Left ventricle myocardium inferior (tissue), 1 donor: Measurements from ENCODE around the gene HOXD12. TPM values are rescaled to one million over a fixed set of nuclear protein-coding genes. Genes with fewer than 3 reads are reported as not detected.

Experiments used
- DNase-seq: peaks from one replicate; pipeline ENCODE4 v3.0.0-alpha.2; 2020
- H3K27ac ChIP-seq: fragments of 200-600 bp; replicated peaks from 2 replicates; pipeline ENCODE4 v1.8.0; 2021
- H3K27me3 ChIP-seq: fragments of 200-600 bp; 2 replicates; pipeline ENCODE4 v1.8.0; 2021; ENCODE audit warnings: low read depth
- H3K36me3 ChIP-seq: fragments of 200-600 bp; 2 replicates; pipeline ENCODE4 v1.8.0; 2021
- H3K4me1 ChIP-seq: fragments of 200-600 bp; 2 replicates; pipeline ENCODE4 v1.8.0; 2021
- H3K4me3 ChIP-seq: fragments of 200-600 bp; 2 replicates; pipeline ENCODE4 v1.8.0; 2021; ENCODE audit warnings: mild to moderate bottlenecking, moderate library complexity
- H3K9me3 ChIP-seq: fragments of 200-600 bp; replicated peaks from 2 replicates; pipeline ENCODE4 v1.8.0; 2021
- intact Hi-C: fragments of 100-400 bp; cut with micrococcal nuclease; formaldehyde crosslinking; loops from one replicate; pipeline ENCODE4 v1.11.0; 2022
- total RNA-seq: library from RNA; stranded (reverse); fragmentation: NEBNext Ultra II Directional; extraction: Animal tissue kit (Norgen Biotek cat#: 25700); gene quantifications from one replicate; pipeline ENCODE4 v1.2.1, GENCODE V29; 2021
- TF ChIP-seq, protein P1 (sequence below): fragments of 200-600 bp; IDR thresholded peaks from 2 replicates; pipeline ENCODE4 v1.8.0; 2021; ENCODE audit warnings: antibody characterized with exemption, mild to moderate bottlenecking, borderline replicate concordance
- donor health status: DM: no; HTN: yes; CAD: no; lungs with severe emphysema.

The HOXD12 gene
- total RNA-seq, 1 donor from 2014 or later = not detected

DNA sequence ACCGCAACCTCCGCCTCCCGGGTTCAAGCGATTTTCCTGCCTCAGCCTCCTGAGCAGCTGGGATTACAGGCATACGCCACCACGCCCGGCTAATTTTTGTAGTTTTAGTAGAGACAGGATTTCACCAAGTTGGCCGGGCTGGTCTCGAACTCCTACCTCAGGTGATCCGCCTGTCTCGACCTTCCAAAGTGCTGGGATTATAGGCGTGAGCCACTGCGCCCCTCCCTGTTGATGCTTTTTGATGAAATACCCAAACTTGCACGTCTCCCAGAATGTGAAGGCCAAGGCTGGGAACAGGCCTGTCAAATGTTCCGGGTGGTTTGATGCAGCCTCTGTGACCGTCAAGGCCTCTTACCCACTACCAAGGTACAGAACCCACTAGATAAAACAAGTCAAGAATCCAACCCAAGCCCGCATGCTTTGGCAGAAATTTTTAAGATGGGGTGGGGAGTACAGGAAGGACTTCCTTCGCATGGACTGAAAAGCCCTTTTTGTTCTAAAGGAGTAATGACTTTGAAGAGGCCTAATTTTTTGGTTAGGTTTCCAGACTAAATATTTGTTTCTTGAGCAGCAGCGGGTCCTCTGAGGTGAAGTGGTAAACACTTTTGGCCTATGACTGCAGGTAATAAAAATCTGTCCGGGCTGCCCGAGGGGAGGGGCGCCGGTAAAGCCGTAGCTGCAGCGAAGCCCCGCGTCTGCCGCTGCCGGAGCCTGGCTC lies 12.1 kb upstream of the HOXD12 start:
- H3K27ac ChIP-seq = no peak overlapping the region
- peak overlapping the region; percentile 55 for H3K4me3 ChIP-seq
- H3K4me1 ChIP-seq = peaks cover 41% of the 10 kb centered on the region
- TF ChIP-seq, protein P1, sequence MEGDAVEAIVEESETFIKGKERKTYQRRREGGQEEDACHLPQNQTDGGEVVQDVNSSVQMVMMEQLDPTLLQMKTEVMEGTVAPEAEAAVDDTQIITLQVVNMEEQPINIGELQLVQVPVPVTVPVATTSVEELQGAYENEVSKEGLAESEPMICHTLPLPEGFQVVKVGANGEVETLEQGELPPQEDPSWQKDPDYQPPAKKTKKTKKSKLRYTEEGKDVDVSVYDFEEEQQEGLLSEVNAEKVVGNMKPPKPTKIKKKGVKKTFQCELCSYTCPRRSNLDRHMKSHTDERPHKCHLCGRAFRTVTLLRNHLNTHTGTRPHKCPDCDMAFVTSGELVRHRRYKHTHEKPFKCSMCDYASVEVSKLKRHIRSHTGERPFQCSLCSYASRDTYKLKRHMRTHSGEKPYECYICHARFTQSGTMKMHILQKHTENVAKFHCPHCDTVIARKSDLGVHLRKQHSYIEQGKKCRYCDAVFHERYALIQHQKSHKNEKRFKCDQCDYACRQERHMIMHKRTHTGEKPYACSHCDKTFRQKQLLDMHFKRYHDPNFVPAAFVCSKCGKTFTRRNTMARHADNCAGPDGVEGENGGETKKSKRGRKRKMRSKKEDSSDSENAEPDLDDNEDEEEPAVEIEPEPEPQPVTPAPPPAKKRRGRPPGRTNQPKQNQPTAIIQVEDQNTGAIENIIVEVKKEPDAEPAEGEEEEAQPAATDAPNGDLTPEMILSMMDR = no peak
- DNase-seq = no peak
- H3K27me3 ChIP-seq = peaks cover 100% of the 10 kb centered on the region
- intact Hi-C loops = loop anchor here (5.0 kb wide), 1 partner anchor 400 kb away; no protein-coding TSS in a partner anchor
- no peaks in the 10 kb centered on the region for H3K36me3 ChIP-seq
- H3K9me3 ChIP-seq = no peaks in the 10 kb centered on the region

DNA sequence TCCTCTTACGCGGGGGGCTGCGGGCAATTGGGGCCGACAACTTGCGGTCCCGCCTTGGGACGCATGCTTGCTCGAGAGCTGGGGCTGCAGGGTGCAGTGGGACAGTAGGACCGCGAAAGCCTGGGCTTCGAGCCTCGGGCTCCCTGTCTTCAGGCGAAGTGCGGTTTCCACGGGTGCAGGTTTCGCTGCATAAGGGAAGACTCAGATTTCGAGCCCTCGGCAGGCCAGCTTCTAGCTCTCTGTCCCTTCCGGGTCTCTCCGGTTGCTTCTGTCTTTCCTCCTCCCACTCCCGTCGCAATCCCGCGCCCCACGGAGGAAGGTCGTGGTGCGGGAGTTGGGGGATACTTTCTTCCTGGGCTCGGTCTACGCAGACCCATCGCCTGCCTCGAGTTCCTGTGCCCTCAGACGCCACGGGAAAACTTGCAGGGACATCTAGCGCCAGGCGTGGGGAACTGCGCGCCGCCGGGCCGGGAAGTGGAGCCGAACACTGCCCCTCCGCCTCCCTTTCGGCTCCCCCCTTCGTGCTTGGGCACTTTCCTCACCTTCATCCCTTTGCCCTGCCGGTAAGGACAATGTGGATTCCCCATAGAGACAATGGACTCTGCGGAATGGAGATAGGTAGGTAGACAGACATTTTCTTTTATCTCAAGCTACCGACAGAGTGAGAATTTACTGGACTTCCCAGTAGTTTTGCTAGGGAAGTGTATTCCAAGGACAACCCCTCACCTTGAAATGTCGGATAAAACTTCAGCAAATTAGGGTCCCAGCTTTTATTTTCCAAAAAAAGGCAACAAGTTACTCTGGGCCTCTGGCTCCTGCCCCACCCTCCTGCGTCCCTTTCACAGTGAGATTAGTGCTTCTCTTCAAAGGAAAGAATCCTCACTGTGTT lies 11.3 kb upstream of the HOXD12 start:
- DNase-seq = peak; percentile 53
- Histone ChIP-seq H3K4me1 (peaks cover 43% of the 10 kb centered on the region), H3K36me3 (no peaks in the 10 kb centered on the region), H3K27ac (no peak overlapping the region), H3K9me3 (no peaks in the 10 kb centered on the region), H3K27me3 (peaks cover 100% of the 10 kb centered on the region), H3K4me3 (peak overlapping the region; percentile 55)
- TF ChIP-seq, protein P1 = peak; percentile 82
- intact Hi-C loops = loop anchor here (5.0 kb wide), 1 partner anchor 401 kb away; no protein-coding TSS in a partner anchor

DNA sequence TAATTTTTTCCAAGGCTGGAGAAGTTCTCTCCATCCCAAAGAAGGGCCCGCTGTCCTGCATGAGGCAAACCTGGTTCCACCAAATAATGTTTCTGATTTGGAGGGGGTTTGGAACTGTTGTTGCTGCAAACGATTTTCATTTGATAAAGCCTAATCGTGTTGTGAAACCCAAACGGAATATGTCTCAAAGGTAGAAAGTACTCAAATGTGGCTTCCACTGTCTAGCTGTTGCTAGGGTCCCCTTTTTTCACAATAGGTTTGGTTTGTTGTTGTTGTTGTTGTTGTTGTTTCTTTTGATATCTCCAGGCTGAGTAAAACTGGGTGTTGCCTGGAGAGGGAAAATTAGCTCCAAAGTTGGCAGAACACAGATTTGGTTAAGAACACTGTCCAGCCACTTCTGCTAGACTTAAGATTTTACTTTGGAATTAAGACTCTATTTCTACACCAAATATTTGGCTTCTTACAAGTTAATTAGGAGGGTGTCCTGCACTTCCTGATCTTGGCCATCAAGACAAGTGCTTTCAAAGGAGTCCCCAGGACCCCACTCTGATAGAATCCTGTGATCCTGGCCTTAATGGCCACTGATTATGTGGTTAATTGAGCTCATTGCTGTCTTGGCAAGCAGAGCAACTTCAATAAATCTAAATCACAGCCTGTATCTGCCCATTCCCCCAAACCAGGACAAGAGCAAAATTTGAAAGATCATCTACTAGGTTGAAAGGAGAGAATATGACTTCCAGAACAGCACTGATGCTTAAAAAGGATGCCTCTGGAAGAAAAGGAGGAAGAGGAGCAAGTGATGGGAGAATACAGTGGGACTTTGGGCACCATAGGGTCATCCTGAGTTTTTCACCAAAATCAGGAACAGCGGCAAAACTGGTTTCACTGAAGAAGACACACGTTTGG lies 10.4 kb upstream of the HOXD12 start:
- no peak for DNase-seq
- no peak overlapping the region for H3K4me3 ChIP-seq
- intact Hi-C loops = loop anchor here (5.0 kb wide), 1 partner anchor 402 kb away; no protein-coding TSS in a partner anchor

DNA sequence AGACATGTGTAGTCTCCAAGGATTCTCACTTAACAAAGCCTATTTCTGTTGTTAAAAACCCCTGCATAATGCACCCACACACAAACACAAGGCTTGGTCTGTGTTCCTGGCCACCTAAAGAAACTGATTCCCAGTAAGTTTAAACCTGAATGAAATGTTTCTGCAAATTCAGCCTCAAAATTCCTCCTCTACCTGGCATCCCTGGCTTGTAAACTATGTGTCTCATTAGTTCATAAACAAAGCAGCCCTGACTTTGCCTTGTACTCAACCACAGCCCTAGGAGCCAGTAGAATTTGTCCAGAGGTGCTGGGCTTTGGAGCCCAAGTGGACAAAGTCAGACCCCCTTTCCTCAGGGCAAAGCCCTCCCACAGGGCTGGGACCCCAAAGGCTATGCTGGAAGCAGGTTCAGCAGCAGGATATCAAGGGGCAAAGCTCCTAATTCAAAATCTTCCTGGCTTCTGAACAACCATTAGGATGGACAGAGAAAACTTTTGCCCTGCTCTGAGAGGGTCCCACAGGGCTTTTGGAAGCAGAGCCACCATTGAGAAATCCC lies 9.7 kb upstream of the HOXD12 start:
- no peak for DNase-seq
- TF ChIP-seq, protein P1 = no peak
- H3K9me3 ChIP-seq = no peaks in the 10 kb centered on the region
- H3K36me3 ChIP-seq = no peaks in the 10 kb centered on the region
- H3K27me3 ChIP-seq = peaks cover 100% of the 10 kb centered on the region
- H3K4me1 ChIP-seq = peaks cover 39% of the 10 kb centered on the region
- intact Hi-C loops = loop anchor here (5.0 kb wide), 2 partner anchors 403 to 728 kb away; no protein-coding TSS in a partner anchor
- no peak overlapping the region for H3K4me3 ChIP-seq
- no peak overlapping the region for H3K27ac ChIP-seq

More for the DNA sequence above, 10.4 kb upstream of the HOXD12 start:
- Histone ChIP-seq H3K4me1 (peaks cover 43% of the 10 kb centered on the region), H3K36me3 (no peaks in the 10 kb centered on the region), H3K9me3 (no peaks in the 10 kb centered on the region), H3K27me3 (peaks cover 100% of the 10 kb centered on the region), H3K27ac (no peak overlapping the region)
- TF ChIP-seq, protein P1 = no peak
